OCI-LY1 (cell line): ENCODE results near the gene ADAMTS8.

Experiments used
- H2AFZ ChIP-seq: fragments of 200-600 bp; sonication (generic), shearing (Covaris generic); 2 replicates; pipeline ENCODE4 v1.6.0; 2014; ENCODE audit warnings: antibody characterized with exemption, mild to moderate bottlenecking, low read length
- H3F3A ChIP-seq: fragments of 200-600 bp; sonication (generic), shearing (Covaris generic); 2 replicates; pipeline ENCODE4 v1.6.0; 2014; ENCODE audit warnings: mild to moderate bottlenecking, antibody characterized with exemption, low read length, moderate library complexity; ENCODE audit not compliant: insufficient read depth
- H3K27ac ChIP-seq: fragments of 200-600 bp; sonication (generic); 2 replicates; pipeline ENCODE4 v1.5.1; 2014; ENCODE audit warnings: low read length, mixed run types, mild to moderate bottlenecking, low read depth; ENCODE audit not compliant: poor library complexity, severe bottlenecking
- H3K27me3 ChIP-seq: fragments of 200-600 bp; sonication (generic); 2 replicates; pipeline ENCODE4 v1.6.0; 2014; ENCODE audit warnings: antibody characterized with exemption, mild to moderate bottlenecking, low read length, moderate library complexity; ENCODE audit not compliant: insufficient read depth
- H3K36me3 ChIP-seq: fragments of 200-600 bp; sonication (generic); 2 replicates; pipeline ENCODE4 v1.6.1; 2014; ENCODE audit warnings: mild to moderate bottlenecking, antibody characterized with exemption, low read length, moderate library complexity, mixed read lengths; ENCODE audit not compliant: insufficient read depth
- H3K4me1 ChIP-seq: fragments of 200-600 bp; sonication (generic); 2 replicates; pipeline ENCODE4 v1.5.1; 2014; ENCODE audit warnings: mild to moderate bottlenecking, low read length, moderate library complexity; ENCODE audit not compliant: insufficient read depth, severe bottlenecking
- H3K4me2 ChIP-seq: fragments of 200-600 bp; sonication (generic), shearing (Covaris generic); 2 replicates; pipeline ENCODE4 v1.6.1; 2014; ENCODE audit warnings: low read length
- H3K4me3 ChIP-seq: fragments of 200-600 bp; sonication (generic); 2 replicates; pipeline ENCODE4 v1.5.1; 2014; ENCODE audit warnings: low read length, low read depth, mild to moderate bottlenecking, mixed read lengths; ENCODE audit not compliant: poor library complexity, severe bottlenecking
- H3K79me2 ChIP-seq: fragments of 200-600 bp; shearing (Covaris generic); 2 replicates; pipeline ENCODE4 v1.6.1; 2016; ENCODE audit warnings: mixed run types, low read length, mixed read lengths; ENCODE audit not compliant: insufficient read depth
- H3K9ac ChIP-seq: fragments of 200-600 bp; sonication (generic), shearing (Covaris generic); 2 replicates; pipeline ENCODE4 v1.6.1; 2014; ENCODE audit warnings: mild to moderate bottlenecking, low read length, mixed read lengths
- H3K9me2 ChIP-seq: fragments of 200-600 bp; sonication (generic), shearing (Covaris generic); 2 replicates; pipeline ENCODE4 v1.6.1; 2014; ENCODE audit warnings: low read depth, mild to moderate bottlenecking, low read length, mixed read lengths
- H3K9me3 ChIP-seq: fragments of 200-600 bp; shearing (Covaris generic); 2 replicates; pipeline ENCODE4 v1.6.1; 2014; ENCODE audit warnings: low read length, mixed read lengths
- H4K20me1 ChIP-seq: fragments of 200-600 bp; sonication (generic), shearing (Covaris generic); 2 replicates; pipeline ENCODE4 v1.6.0; 2016; ENCODE audit warnings: mild to moderate bottlenecking, low read length; ENCODE audit not compliant: insufficient read depth
- EZH2 ChIP-seq: fragments of 200-600 bp; sonication (generic), shearing (Covaris generic); IDR thresholded peaks from 2 replicates; pipeline ENCODE4 v1.8.0; 2017; ENCODE audit warnings: borderline replicate concordance, mixed run types, mild to moderate bottlenecking, antibody characterized with exemption, low read length, moderate library complexity, mixed read lengths
- TF ChIP-seq, protein P1 (sequence below): fragments of 200-600 bp; sonication (generic), shearing (Covaris generic); IDR thresholded peaks from 2 replicates; pipeline ENCODE4 v1.5.1; 2017; ENCODE audit warnings: mild to moderate bottlenecking, antibody characterized with exemption, low read length, moderate library complexity, mixed read lengths

ADAMTS8 gene

DNA sequence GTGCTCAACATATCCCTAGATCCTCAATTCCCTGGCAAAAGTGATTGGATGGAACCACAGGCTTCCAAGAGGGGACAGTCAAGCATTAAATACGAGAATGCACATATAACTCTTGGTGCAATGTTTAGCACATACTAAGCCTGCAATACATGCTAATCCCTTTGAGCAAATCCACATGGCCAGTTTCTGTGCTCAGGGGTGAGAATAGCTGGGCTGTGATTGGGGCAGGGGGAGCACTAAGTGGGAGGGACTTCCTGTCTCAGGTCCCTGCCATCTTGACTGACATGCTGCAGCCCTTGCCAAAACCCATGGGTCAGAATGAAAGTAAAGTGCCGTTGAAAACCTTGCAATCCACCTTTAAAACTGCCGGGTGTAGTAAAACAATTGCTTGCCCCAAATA lies 17.4 kb upstream of the ADAMTS8 start:
- no peak overlapping the region for H3K4me3 ChIP-seq
- H3K4me2 ChIP-seq, result no peak overlapping the region
- H3K9me3 ChIP-seq, result no peaks in the 10 kb centered on the region
- no peaks in the 10 kb centered on the region for H4K20me1 ChIP-seq
- H3K9me2 ChIP-seq, result no peaks in the 10 kb centered on the region
- TF ChIP-seq EZH2, result no peak
- TF ChIP-seq, protein P1, sequence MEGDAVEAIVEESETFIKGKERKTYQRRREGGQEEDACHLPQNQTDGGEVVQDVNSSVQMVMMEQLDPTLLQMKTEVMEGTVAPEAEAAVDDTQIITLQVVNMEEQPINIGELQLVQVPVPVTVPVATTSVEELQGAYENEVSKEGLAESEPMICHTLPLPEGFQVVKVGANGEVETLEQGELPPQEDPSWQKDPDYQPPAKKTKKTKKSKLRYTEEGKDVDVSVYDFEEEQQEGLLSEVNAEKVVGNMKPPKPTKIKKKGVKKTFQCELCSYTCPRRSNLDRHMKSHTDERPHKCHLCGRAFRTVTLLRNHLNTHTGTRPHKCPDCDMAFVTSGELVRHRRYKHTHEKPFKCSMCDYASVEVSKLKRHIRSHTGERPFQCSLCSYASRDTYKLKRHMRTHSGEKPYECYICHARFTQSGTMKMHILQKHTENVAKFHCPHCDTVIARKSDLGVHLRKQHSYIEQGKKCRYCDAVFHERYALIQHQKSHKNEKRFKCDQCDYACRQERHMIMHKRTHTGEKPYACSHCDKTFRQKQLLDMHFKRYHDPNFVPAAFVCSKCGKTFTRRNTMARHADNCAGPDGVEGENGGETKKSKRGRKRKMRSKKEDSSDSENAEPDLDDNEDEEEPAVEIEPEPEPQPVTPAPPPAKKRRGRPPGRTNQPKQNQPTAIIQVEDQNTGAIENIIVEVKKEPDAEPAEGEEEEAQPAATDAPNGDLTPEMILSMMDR, result no peak
- no peaks in the 10 kb centered on the region for H3K27me3 ChIP-seq
- H3K27ac ChIP-seq, result no peak overlapping the region
- no peaks in the 10 kb centered on the region for H3K4me1 ChIP-seq
- no peaks in the 10 kb centered on the region for H3F3A ChIP-seq
- no peak overlapping the region for H3K9ac ChIP-seq
- H2AFZ ChIP-seq, result no peak overlapping the region
- H3K36me3 ChIP-seq, result no peaks in the 10 kb centered on the region
- H3K79me2 ChIP-seq, result no peaks in the 10 kb centered on the region

DNA sequence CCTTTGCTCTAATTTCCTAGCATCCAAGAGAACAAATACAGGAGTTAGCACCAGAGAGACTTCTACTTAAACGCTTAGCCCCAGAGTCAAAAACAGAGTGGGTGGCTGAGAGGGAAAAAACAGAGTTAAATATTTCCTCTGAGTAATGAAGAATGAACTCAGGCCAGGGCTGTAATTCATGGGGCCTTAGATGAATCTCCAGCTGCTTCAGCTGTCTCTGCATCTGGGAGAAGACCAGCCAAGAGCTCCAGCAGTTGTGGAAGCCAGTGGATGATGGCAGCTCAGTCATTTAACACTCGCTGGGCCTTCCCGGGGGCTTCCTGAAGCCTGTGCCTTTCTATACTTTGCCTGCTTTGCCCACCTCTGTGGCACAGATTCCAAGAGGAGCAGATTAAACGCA lies 14.3 kb upstream of the ADAMTS8 start:
- Histone ChIP-seq H3K4me3 (no peak overlapping the region), H3K36me3 (no peaks in the 10 kb centered on the region), H4K20me1 (no peaks in the 10 kb centered on the region), H3K9ac (no peak overlapping the region), H2AFZ (no peak overlapping the region), H3K9me2 (no peaks in the 10 kb centered on the region), H3K79me2 (no peaks in the 10 kb centered on the region), H3F3A (no peaks in the 10 kb centered on the region), H3K27me3 (no peaks in the 10 kb centered on the region), H3K9me3 (no peaks in the 10 kb centered on the region), H3K4me2 (no peak overlapping the region), H3K27ac (no peak overlapping the region), H3K4me1 (no peaks in the 10 kb centered on the region)
- TF ChIP-seq EZH2, result no peak
- TF ChIP-seq, protein P1, result no peak

DNA sequence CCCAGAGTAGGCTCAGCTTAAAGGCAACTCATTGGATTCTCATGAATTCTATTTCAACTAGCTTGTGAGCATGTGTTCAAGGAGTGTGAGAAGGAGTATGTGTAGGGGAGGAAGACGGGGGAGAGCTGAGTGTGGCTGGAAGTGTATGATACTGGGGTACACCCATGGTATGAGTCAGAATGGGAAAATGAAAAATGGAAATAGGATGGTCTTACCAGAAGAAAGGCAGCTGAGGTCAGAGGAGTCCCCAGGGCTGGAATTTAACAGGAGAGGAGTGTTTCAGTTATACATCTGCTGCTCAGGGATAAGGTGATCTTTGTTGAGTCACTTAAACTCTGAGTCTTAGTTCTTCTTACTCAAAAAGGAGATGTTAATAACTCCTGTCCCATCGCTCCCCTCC lies 13.3 kb upstream of the ADAMTS8 start:
- Histone ChIP-seq H3K9me3 (no peaks in the 10 kb centered on the region), H3K79me2 (no peaks in the 10 kb centered on the region), H3F3A (no peaks in the 10 kb centered on the region), H3K9ac (no peak overlapping the region), H2AFZ (no peak overlapping the region), H3K27me3 (no peaks in the 10 kb centered on the region), H3K27ac (no peak overlapping the region), H4K20me1 (no peaks in the 10 kb centered on the region), H3K4me3 (no peak overlapping the region), H3K9me2 (no peaks in the 10 kb centered on the region), H3K36me3 (no peaks in the 10 kb centered on the region), H3K4me2 (no peak overlapping the region), H3K4me1 (no peaks in the 10 kb centered on the region)
- no peak for TF ChIP-seq EZH2
- TF ChIP-seq, protein P1, result no peak
